Caco-2 (cell line): Measurements from ENCODE around the gene LRPAP1. TPM values are rescaled to one million over a fixed set of nuclear protein-coding genes. Genes with fewer than 3 reads are reported as not detected.
"Not testable (repeated sequence)": the region's sequence is repeated elsewhere in the genome, so short reads cannot be mapped to it uniquely, and the experiment has no call there.

Experiments used
- BruUV-seq: library from RNA; stranded (reverse); fragments of 400-500 nt; replicated peaks from 2 replicates; lab custom pipeline; 2021; lab: Mats Ljungman, UMichigan
- CTCF ChIA-PET: fragments of 300-600 bp; sonication (Branson Sonifier 250); formaldehyde crosslinking; loops from one replicate; lab custom pipeline; 2022; ENCODE audit warnings: antibody characterized with exemption; lab: Charles Lee
- POLR2A ChIA-PET: fragments of 300-600 bp; sonication (Branson Sonifier 250); formaldehyde crosslinking; loops from one replicate; lab custom pipeline; 2022; ENCODE audit warnings: antibody characterized with exemption; lab: Charles Lee
- DNase-seq, 2 experiments: peaks; one replicate each; pipeline versions ENCODE4 v3.0.0 to v3.0.0-alpha.2; 2020 to 2022
- H3K27me3 ChIP-seq: replicated peaks from 2 replicates; pipeline ENCODE4 v1.6.0; 2011; ENCODE audit warnings: low read length; ENCODE audit not compliant: control insufficient read depth, insufficient read depth
- H3K36me3 ChIP-seq: 2 replicates; pipeline ENCODE4 v1.5.1; 2011; ENCODE audit warnings: low read length; ENCODE audit not compliant: control insufficient read depth, insufficient read depth
- H3K4me1 ChIP-seq: fragments of 250-450 bp; sonication (Bioruptor Pico); 2 replicates; pipeline ENCODE4 v1.5.1; 2020; ENCODE audit warnings: mild to moderate bottlenecking
- H3K4me3 ChIP-seq: 2 replicates; pipeline ENCODE4 v1.5.1; 2011; ENCODE audit warnings: low read depth, mild to moderate bottlenecking, control low read depth, low read length
- H3K9me3 ChIP-seq: fragments of 250-450 bp; sonication (Bioruptor Pico); 2 replicates; pipeline ENCODE4 v1.5.1; 2020; ENCODE audit warnings: mild to moderate bottlenecking, moderate library complexity
- H3K27ac Mint-ChIP-seq: one replicate; pipeline ENCODE4 v1.8.0; 2022; ENCODE audit warnings: mixed read lengths; ENCODE audit not compliant: unreplicated experiment
- H3K27me3 Mint-ChIP-seq: one replicate; pipeline ENCODE4 v1.8.0; 2022; ENCODE audit warnings: mixed read lengths; ENCODE audit not compliant: insufficient read depth, unreplicated experiment
- H3K36me3 Mint-ChIP-seq: one replicate; pipeline ENCODE4 v1.8.0; 2022; ENCODE audit warnings: mild to moderate bottlenecking, mixed read lengths; ENCODE audit not compliant: insufficient read depth, unreplicated experiment
- H3K4me1 Mint-ChIP-seq: one replicate; pipeline ENCODE4 v1.8.0; 2022; ENCODE audit warnings: low read depth, mixed read lengths; ENCODE audit not compliant: unreplicated experiment
- H3K4me3 Mint-ChIP-seq: one replicate; pipeline ENCODE4 v1.8.0; 2022; ENCODE audit warnings: mild to moderate bottlenecking, moderate library complexity, mixed read lengths; ENCODE audit not compliant: unreplicated experiment
- H3K9me3 Mint-ChIP-seq: one replicate; pipeline ENCODE4 v1.8.0; 2022; ENCODE audit warnings: mixed read lengths; ENCODE audit not compliant: unreplicated experiment
- CTCF ChIP-seq, 2 experiments: fragments of 200-600 bp in 1 of 2; IDR thresholded peaks; 1 replicate in 1 of 2; 2 replicates in 1 of 2; pipeline versions ENCODE4 v1.5.1 to v1.8.0; 2011 to 2022; ENCODE audit warnings: antibody characterized with exemption in 1 of 2, control low read depth in 1 of 2, inconsistent platforms in 1 of 2, low read depth in 1 of 2, low read length in 1 of 2, mild to moderate bottlenecking in 1 of 2, moderate library complexity in 1 of 2; ENCODE audit not compliant: insufficient read depth in 1 of 2, severe bottlenecking in 1 of 2, unreplicated experiment in 1 of 2
- intact Hi-C: fragments of 100-400 bp; cut with micrococcal nuclease; formaldehyde crosslinking; loops from one replicate; pipeline ENCODE4 v1.10.0; 2022; ENCODE audit not compliant: unreplicated experiment
- total RNA-seq: library from RNA; stranded (reverse); gene quantifications from 2 replicates; pipeline ENCODE4 v1.2.3, GENCODE V29; 2022

Gene LRPAP1
- total RNA-seq, 1 experiment from 2014 or later, result 224 TPM

GRCh38 chr4:3461515-3462291, 70.5 kb downstream of the LRPAP1 start:
- H3K4me1 Mint-ChIP-seq, result no peaks in the 10 kb centered on the region
- no peak overlapping the region for H3K4me3 Mint-ChIP-seq
- TF ChIP-seq CTCF (IDR thresholded peaks at IDR 0.05; ENCODE audit: insufficient read depth in 1 of 2, low read depth in 1 of 2, low read length in 1 of 2, severe bottlenecking in 1 of 2, unreplicated experiment in 1 of 2), result no peak
- DNase-seq, result no peak
- no peaks in the 10 kb centered on the region for H3K9me3 ChIP-seq
- H3K27me3 Mint-ChIP-seq, result peaks cover 3% of the 10 kb centered on the region
- no peak overlapping the region for H3K27ac Mint-ChIP-seq
- intact Hi-C loops, result no loop called here
- POLR2A ChIA-PET, result no interaction called here
- H3K9me3 Mint-ChIP-seq, result no peaks in the 10 kb centered on the region
- no peak overlapping the region for H3K4me3 ChIP-seq
- CTCF ChIA-PET, result no interaction called here
- H3K4me1 ChIP-seq, result peaks cover 5% of the 10 kb centered on the region; the same call in 1 of the 2 replicates
- no peaks in the 10 kb centered on the region for H3K36me3 Mint-ChIP-seq
- H3K27me3 ChIP-seq, result no peaks in the 10 kb centered on the region
- BruUV-seq, result no TSS peak
- H3K36me3 ChIP-seq, result no peaks in the 10 kb centered on the region

GRCh38 chr4:3460926-3461325, 71.3 kb downstream of the LRPAP1 start:
- CTCF ChIA-PET, result no interaction called here
- H3K27ac Mint-ChIP-seq, result no peak overlapping the region
- intact Hi-C loops, result no loop called here
- no peaks in the 10 kb centered on the region for H3K36me3 ChIP-seq
- no peak overlapping the region for H3K4me3 Mint-ChIP-seq
- no peaks in the 10 kb centered on the region for H3K4me1 Mint-ChIP-seq
- no peak for TF ChIP-seq CTCF (IDR thresholded peaks at IDR 0.05; ENCODE audit: insufficient read depth in 1 of 2, low read depth in 1 of 2, low read length in 1 of 2, severe bottlenecking in 1 of 2, unreplicated experiment in 1 of 2)
- POLR2A ChIA-PET, result no interaction called here
- peaks cover 3% of the 10 kb centered on the region for H3K27me3 Mint-ChIP-seq
- H3K4me1 ChIP-seq, result peaks cover 5% of the 10 kb centered on the region; the same call in 1 of the 2 replicates
- no peaks in the 10 kb centered on the region for H3K9me3 ChIP-seq
- H3K4me3 ChIP-seq, result no peak overlapping the region
- no peaks in the 10 kb centered on the region for H3K36me3 Mint-ChIP-seq
- no TSS peak for BruUV-seq
- DNase-seq, result no peak
- H3K9me3 Mint-ChIP-seq, result no peaks in the 10 kb centered on the region
- H3K27me3 ChIP-seq, result no peaks in the 10 kb centered on the region

- H3K27ac Mint-ChIP-seq, H3K36me3 Mint-ChIP-seq, intact Hi-C loops, H3K9me3 ChIP-seq, H3K4me1 ChIP-seq, H3K4me3 Mint-ChIP-seq, H3K36me3 ChIP-seq, H3K4me1 Mint-ChIP-seq, CTCF ChIA-PET, DNase-seq, POLR2A ChIA-PET, H3K27me3 Mint-ChIP-seq, H3K4me3 ChIP-seq, BruUV-seq, H3K27me3 ChIP-seq: not testable (repeated sequence)
- H3K9me3 Mint-ChIP-seq, result peaks cover 10% of the 10 kb centered on the region
Observed at GRCh38 chr4:3459156-3459555, 73.1 kb downstream of the LRPAP1 start.
